COR-L47 (cell line): ENCODE data around the gene PRKCB.

Experiments
- DNase-seq: peaks from one replicate; lab custom pipeline; 2025; lab: John Stamatoyannopoulos, UW

The PRKCB gene

GRCh38 chr16:23968176-23968575, 132.4 kb downstream of the PRKCB start:
- no peak for DNase-seq

DNA sequence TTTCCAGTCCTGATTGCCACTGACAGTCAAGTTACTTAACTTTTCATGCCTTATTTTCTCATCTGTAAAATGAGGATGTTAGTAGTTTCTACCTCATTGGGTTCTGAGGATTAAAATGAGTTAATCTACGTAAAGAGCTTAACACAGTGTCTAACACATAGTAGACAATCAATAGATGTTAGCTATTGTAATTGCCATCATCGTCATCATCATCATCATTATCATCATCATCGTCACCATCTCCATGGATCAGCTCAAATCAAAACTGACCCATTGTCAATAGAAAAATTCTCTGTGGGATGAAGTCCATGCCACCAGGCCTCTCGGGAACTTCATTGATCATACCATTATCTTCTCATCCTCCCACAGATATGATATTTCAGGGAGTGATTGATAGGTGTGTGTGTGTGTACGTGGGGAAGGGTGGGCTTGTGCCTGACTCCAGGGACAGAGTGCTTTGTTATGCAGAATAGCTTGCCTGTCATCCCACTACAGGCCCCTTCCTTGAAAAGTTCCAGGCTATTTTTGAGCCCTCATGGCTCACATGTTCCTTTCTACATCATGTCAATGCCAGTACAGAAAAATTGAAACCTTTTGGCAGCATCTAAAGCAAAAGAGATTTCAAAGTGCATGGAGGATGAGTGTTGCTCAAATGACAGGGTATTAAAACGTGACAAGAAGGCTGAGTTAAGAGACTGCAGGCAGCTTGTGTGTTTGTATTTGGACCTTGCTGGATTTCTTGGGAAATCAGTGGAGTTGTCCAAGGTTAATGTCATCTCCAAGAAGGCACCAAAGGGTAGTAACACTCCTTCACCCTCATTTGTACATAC, 133.9 kb downstream of the PRKCB start:
- no peak for DNase-seq

DNA sequence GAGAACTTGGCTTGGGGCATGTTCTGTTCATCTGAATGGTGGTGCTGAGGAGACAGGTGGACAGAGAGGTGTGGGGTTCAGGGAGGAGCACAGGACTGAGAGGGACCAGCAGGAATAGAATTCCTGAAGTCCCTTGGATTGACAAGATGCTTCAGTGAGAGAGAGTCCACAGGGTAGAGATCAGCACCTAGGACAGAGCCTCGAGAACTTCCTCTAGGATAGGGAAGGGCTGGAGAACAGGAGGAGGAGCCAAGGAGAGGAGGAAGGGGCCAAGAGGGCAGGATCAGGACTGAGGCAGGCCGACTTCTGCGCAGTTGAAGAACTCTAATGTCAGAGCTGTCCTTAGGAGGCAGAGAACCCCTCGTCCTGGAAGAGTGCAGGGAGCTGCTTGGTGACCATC, 138.4 kb downstream of the PRKCB start:
- DNase-seq: no peak

- DNase-seq: no peak
Measured at GRCh38 chr16:23975293-23975692, 139.5 kb downstream of the PRKCB start.

DNA sequence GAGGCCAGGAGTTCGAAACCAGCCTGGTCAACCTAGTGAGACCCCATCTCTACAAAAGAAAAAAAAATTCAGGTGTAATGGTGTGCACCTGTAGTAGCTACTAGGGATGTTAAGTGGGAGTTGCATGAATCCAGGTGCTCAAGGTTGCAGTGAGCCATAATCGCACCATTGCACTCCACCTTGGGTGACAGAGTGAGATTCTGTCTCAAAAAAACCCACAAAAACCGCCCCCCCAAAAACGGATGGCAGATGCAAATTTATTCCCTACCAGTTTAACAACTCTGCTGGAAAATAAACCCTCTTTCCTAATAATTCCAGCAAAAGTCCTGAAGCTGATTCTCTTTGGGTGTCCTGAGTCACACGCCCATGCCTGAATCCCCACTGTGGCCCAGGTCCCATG, 140.3 kb downstream of the PRKCB start:
- no peak for DNase-seq

- DNase-seq: no peak
Measured at GRCh38 chr16:23976524-23976923, 140.7 kb downstream of the PRKCB start.

GRCh38 chr16:23979441-23979840, 143.7 kb downstream of the PRKCB start:
- no peak for DNase-seq

GRCh38 chr16:23979982-23980381, 144.2 kb downstream of the PRKCB start:
- no peak for DNase-seq

DNA sequence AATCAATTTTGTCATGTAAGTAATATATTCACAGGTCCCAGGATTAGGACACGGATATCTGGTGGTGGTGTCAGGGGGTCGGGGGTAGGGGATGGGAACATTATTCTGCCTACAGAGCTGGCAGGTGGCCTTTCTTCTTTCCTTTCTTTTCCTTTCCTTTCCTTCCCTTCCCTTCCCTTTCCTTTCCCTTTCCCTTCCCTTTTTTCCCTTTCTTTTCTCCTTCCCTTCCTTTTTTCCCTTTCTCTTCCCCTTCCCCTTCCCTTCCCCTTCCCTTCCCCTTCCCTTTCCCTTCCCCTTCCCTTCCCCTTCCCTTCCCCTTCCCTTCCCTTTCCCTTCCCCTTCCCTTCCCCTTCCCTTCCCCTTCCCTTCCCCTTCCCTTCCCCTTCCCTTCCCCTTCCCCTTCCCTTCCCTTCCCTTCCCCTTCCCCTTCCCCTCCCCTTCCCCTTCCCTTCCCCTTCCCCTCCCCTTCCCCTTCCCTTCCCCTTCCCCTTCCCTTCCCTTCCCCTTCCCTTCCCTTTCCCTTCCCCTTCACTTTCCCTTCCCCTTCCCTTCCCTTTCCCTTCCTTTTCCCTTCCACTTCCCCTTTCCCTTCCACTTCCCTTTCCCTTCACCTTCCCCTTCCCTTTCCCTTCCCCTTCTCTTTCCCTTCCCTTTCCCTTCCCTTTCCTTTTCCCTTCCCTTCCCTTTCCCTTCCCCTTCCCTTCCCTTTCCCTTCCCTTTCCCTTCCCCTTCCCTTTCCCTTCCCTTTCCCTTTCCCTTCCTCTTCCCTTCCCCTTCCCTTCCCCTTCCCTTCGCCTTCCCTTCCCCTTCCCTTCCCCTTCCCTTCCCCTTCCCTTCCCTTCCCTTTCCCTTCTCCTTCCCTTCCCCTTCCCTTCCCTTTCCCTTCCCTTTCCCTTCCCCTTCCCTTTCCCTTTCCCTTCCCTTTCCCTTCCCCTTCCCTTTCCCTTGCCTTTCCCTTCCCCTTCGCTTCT, 145.9 kb downstream of the PRKCB start:
- no peak for DNase-seq

GRCh38 chr16:23986455-23986854, 150.7 kb downstream of the PRKCB start:
- no peak for DNase-seq

- no peak for DNase-seq
Measured at GRCh38 chr16:23987443-23987842, 151.7 kb downstream of the PRKCB start.

- no peak for DNase-seq
Measured at GRCh38 chr16:23990507-23990906, 154.7 kb downstream of the PRKCB start.

DNA sequence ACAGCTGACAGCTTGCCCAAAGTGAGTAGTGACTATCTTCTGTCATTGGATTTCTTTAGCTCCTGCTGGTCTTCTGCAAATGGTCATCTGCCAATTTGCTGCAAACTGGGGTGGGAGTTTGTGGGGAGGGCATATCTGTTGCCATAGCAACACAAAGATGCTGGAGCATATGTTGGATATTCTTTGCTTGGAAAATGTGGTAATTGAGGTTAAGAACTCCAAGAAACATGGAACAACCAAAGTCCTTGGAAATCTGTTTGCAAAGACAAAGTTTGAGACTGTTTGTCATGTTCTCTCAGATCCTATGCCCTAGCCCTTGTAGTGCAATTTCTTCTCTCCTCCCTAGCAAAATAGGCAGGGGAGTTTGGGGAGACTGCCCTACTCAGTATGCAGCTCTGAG, 155.3 kb downstream of the PRKCB start:
- no peak for DNase-seq

DNA sequence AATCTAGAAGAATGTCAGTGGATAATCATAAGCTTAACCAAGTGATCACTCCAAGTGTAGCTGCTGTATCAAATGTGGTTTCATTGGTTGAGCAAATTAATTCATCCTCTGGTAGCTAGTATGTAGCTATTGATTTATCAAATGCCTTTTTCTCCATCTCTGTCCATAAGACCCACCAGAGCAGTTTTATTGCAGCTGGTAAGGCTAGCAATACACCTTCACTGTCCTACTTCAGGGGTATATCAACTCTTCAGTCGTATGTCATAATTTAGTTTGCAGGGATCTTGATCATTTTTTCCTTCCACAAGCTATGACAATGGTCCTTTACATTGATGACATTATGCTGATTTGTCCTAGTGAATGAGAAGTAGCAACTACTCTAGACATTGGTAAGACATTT, 158.8 kb downstream of the PRKCB start:
- no peak for DNase-seq

GRCh38 chr16:23996258-23996955, 160.6 kb downstream of the PRKCB start:
- no peak for DNase-seq

GRCh38 chr16:23998771-23999170, 163.0 kb downstream of the PRKCB start:
- no peak for DNase-seq

- no peak for DNase-seq
Measured at GRCh38 chr16:23999663-24000062, 163.9 kb downstream of the PRKCB start.

- no peak for DNase-seq
Measured at GRCh38 chr16:24001710-24002109, 165.9 kb downstream of the PRKCB start.

DNA sequence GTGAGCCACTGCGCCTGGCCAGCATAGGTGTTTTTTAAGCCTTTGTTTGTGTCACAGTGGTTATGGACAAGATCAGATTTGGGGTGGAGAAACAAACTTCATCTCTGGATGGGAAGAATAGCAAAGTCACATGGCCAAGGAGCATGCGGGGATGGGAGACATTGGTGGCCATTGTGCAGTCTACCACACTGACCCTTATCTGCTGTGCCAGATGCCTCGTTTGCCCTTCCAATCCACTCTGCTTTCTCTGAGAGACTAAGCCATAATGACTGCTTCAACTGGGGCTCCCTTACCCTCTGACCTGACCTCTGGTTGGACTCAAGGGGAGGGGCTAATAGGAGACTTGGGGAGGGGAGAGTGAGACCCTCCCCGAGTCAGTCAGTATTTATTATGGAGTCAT, 166.8 kb downstream of the PRKCB start:
- no peak for DNase-seq

- no peak for DNase-seq
Measured at GRCh38 chr16:24005577-24005976, 169.8 kb downstream of the PRKCB start.

DNA sequence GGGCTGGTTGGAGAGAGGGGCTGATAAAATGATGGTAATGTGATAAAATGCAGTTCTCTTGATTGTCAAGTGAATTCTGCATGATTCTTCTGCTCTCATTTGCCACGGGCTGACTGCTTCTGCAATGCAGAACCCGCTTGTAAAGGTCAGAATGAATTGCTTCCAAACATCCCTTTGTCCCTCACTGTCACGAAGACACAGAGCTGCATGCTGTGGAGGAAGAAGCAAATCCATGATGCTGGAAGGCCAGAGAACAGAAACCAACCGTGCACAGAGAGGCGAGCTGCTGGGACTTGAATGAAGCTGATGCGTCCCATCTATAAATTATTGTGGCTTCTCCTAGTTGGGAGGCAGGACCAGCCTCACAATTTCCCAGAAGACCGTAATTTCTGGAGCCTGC, 171.6 kb downstream of the PRKCB start:
- no peak for DNase-seq

GRCh38 chr16:24007934-24008333, 172.2 kb downstream of the PRKCB start:
- DNase-seq: no peak
